ENCODE results near the gene FAM89A.

GRCh38 chr1:231057410-231057809 lies 17.4 kb upstream of the FAM89A start:
- no peak for TF ChIP-seq CTCF (IDR thresholded peaks at IDR 0.05; ENCODE audit: low read length)
- TF ChIP-seq EZH2 (optimal IDR thresholded peaks at IDR 0.05; ENCODE audit: low read depth, low read length), result no peak

Data from MM.1S (cell line).